Stomach smooth muscle (tissue), 2 donors: Measurements from ENCODE around the gene SLC2A1.

Source experiments
- H3K27ac ChIP-seq: one replicate; pipeline ENCODE4 v1.7.0; 2013; ENCODE audit warnings: mild to moderate bottlenecking, low read length, inconsistent platforms
- H3K27me3 ChIP-seq, 2 donors: one replicate each; pipeline ENCODE4 v1.7.0; 2013; ENCODE audit warnings: low read length in 2 of 2; ENCODE audit not compliant: insufficient read depth in 2 of 2, control insufficient read depth in 1 of 2
- H3K36me3 ChIP-seq, 2 donors: one replicate each; pipeline ENCODE4 v1.7.0; 2013; ENCODE audit warnings: low read length in 2 of 2; ENCODE audit not compliant: control insufficient read depth in 2 of 2, insufficient read depth in 2 of 2
- H3K4me1 ChIP-seq: one replicate; pipeline ENCODE4 v1.7.0; 2013; ENCODE audit warnings: low read length; ENCODE audit not compliant: control insufficient read depth, insufficient read depth
- H3K4me3 ChIP-seq, 2 donors: one replicate each; pipeline ENCODE4 v1.7.0; 2013; ENCODE audit warnings: low read length in 2 of 2
- H3K9ac ChIP-seq, 2 donors: one replicate each; pipeline ENCODE4 v1.7.0; 2013; ENCODE audit warnings: low read length in 2 of 2, mild to moderate bottlenecking in 1 of 2
- H3K9me3 ChIP-seq, 2 donors: one replicate each; pipeline ENCODE4 v1.7.0; 2013; ENCODE audit warnings: low read length in 2 of 2; ENCODE audit not compliant: control insufficient read depth in 2 of 2
- donor health status: healthy.
- donor health status: Pancreatic carcinoma.

SLC2A1 gene

DNA sequence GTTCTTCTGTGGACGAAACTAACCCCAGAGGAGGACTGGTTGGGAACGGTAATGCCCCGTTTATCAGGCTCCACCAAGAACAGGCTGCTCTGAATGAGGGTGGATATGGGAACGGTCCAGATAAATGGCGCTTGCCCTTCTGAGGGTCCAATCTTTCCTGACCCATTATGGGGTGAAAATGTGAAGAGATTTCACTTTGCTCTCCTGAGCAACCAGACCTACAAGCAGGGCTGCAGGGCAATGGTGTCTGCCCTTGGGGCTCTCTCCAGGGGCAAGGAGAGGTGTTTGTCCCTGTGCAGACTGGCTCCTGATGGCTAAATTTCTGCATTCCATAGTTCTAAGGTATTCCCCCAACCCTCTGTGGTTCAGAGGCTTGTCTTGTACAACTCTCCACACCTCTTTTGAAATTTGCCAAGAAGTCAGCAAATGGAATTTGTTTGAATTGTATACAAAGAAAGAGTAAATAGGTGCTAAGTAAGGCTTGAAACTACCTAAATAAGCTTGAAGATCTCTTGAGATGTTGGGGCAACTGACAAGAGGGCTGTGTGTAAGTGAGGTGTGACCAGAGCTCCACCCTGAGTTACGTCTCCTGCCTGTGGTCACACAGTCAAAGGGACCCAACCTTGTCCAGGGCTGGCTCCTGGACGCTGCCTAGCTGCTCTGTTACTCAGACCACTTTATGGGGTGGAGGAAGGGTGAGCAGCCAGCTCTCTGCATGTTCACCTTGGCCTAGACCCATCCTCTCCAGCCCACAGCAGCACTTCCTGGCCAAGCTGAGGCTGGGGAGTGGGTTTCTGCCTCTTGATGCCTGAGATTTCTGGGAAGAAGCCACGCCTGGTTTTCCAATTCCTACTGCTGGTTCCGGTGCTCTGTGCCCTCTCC lies 24.8 kb downstream of the SLC2A1 start:
- Histone ChIP-seq H3K4me3 (no peak overlapping the region), H3K27ac (no peak overlapping the region), H3K4me1 (peaks cover 19% of the 10 kb centered on the region), H3K27me3 (no peaks in the 10 kb centered on the region), H3K9me3 (no peaks in the 10 kb centered on the region), H3K9ac (no peak overlapping the region), H3K36me3 (peaks cover 8 to 24% of the 10 kb centered on the region in 2 donors)

DNA sequence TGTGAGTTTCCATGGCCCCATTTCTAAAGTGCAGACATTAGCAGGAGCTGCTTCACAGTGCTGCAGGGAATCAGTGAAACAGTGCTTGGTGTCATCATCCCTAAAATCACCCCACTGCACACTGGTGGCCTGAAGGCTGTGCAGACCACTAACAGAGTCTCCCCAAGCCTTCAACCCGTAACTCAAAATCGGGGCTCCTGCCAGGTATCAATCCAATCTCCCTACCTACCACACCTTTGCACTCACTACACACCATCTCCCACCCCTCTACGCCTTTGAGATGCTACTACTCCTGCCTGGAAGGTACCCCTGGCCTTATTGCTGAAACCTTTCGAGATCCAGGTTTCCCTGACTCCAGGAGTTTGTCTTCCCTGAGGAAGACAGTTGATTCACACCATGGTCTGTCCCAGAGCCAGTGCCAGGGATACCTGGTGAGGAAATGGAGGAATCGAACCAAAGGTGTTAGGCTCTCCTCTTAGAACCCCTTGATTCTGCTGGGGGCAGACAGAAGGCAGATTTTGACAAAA lies 25.5 kb downstream of the SLC2A1 start:
- Histone ChIP-seq H3K27ac (no peak overlapping the region), H3K27me3 (no peaks in the 10 kb centered on the region), H3K4me1 (peaks cover 16% of the 10 kb centered on the region), H3K9me3 (no peaks in the 10 kb centered on the region), H3K36me3 (peaks cover 11 to 30% of the 10 kb centered on the region in 2 donors), H3K4me3 (no peak overlapping the region), H3K9ac (peak overlapping the region in 1 of 2 donors; percentile 21)

DNA sequence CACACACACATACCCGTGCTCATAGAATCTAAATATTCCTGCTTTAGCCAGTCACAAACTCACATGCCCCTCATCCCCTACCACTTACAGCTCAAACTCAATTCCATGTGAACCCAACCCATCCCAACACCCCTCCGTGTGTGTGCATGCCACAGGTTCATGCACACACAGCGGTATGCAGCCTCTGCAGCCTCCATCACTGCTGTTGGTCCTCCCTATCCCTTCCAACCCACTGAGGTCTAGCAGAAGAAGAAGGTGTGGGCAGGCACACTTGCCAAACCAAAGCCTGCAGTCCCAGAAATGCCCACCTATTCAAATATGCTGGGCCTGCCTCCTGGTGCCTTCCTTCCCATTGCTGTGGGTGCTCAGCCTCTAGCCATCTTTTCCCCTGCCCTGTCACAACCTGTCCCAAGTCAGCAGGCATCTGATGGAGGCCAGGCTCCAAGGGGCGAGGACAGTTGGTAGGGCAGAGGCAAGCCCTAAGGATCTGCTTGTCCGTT lies 26.2 kb downstream of the SLC2A1 start:
- no peak overlapping the region for H3K9ac ChIP-seq
- H3K4me1 ChIP-seq: peaks cover 16% of the 10 kb centered on the region
- no peaks in the 10 kb centered on the region for H3K9me3 ChIP-seq
- H3K27me3 ChIP-seq: no peaks in the 10 kb centered on the region
- H3K4me3 ChIP-seq: no peak overlapping the region
- H3K27ac ChIP-seq: no peak overlapping the region
- H3K36me3 ChIP-seq: peaks cover 18 to 32% of the 10 kb centered on the region in 2 donors

DNA sequence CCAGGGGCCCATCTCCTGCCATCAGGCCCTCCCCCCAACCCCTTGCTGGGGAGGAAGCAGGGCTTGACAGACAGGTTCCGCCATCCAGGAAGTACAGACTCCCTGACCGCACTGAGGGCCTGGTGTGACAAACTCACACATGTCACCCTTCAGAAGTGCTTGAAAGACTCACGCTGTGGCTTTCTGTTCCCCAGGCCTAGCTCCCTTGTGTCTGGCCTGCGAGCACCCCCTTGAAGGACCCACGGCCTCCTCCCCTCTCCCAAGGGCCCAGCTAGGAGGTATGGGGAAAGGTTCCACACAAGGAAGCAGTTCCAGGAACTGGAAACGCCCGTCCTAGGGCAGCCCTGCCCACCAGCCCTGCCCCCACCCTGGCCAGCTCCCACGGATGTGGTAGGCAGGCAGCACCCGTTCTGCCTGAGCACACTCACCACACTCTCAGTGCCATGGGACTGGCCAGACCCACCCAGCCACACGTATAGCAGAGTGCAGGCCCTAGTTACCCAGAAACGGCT lies 26.7 kb downstream of the SLC2A1 start:
- peaks cover 22 to 32% of the 10 kb centered on the region in 2 donors for H3K36me3 ChIP-seq
- no peak overlapping the region for H3K27ac ChIP-seq
- no peaks in the 10 kb centered on the region for H3K27me3 ChIP-seq
- no peaks in the 10 kb centered on the region for H3K9me3 ChIP-seq
- H3K4me3 ChIP-seq: no peak overlapping the region
- no peak overlapping the region for H3K9ac ChIP-seq
- peaks cover 13% of the 10 kb centered on the region for H3K4me1 ChIP-seq

DNA sequence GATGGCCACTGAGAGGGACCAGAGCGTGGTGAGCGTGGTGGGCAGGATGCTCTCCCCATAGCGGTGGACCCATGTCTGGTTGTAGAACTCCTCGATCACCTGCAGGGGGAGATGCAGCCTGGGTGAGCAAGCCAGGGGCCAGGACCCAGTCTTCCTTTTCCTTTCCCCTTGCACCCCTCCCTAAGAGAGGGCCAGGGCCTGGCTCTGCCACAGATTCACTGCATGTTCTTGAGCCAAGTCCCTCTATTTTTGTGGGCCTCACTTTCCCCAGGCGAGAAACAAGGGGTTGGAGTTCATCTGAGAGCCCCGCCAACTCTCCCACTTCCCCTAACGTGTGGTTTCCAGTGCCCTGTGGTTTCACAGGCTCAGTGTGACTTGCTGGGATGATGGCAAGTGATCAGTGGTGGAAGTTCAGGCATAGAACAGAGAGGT lies 27.5 kb downstream of the SLC2A1 start:
- no peak overlapping the region for H3K27ac ChIP-seq
- H3K4me1 ChIP-seq: peaks cover 4% of the 10 kb centered on the region
- H3K9ac ChIP-seq: no peak overlapping the region
- H3K36me3 ChIP-seq: peaks cover 22 to 37% of the 10 kb centered on the region in 2 donors
- no peak overlapping the region for H3K4me3 ChIP-seq
- H3K9me3 ChIP-seq: no peaks in the 10 kb centered on the region
- H3K27me3 ChIP-seq: no peaks in the 10 kb centered on the region

DNA sequence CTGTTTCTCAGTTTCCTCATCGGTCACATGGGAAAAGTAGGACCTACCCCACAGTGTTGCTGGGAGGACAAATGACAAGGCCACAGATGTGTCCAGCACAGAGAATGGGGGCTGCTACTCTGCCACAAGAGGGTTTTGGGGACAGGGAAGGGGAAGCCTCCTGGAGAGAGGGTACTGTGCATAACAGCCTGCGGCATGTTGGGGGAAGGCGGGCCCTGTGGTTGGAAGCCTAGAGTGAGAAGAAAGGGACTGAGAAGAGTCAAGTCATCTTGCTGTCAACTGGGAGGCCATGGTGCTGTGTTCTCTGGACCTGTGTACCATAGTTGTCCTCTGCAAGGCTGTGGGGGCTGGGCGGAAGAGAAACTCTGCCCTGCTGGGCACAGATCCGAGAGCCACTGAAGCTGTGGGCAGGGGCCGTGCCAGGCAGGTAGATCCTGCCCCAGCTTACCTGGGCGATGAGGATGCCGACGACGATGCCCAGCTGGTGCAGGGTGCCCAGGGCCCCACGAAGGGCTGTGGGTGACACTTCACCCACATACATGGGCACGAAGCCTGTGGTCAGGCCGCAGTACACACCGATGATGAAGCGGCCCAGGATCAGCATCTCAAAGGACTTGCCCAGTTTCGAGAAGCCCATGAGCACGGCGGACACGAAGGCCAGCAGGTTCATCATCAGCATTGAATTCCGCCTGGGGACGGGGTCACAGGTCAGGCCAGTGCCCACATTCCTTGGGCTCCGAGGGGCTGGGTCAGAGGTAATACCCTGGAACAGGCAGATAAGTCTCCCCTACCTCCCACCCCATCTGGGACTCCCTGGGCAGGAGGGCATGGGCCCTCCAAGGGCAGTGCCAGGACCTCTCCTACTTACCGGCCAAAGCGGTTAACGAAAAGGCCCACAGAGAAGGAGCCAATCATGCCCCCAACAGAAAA lies 28.2 kb downstream of the SLC2A1 start:
- H3K9ac ChIP-seq: no peak overlapping the region
- H3K9me3 ChIP-seq: no peaks in the 10 kb centered on the region
- peaks cover 4% of the 10 kb centered on the region for H3K4me1 ChIP-seq
- H3K27ac ChIP-seq: no peak overlapping the region
- H3K27me3 ChIP-seq: no peaks in the 10 kb centered on the region
- H3K4me3 ChIP-seq: no peak overlapping the region
- peaks cover 22 to 37% of the 10 kb centered on the region in 2 donors for H3K36me3 ChIP-seq

DNA sequence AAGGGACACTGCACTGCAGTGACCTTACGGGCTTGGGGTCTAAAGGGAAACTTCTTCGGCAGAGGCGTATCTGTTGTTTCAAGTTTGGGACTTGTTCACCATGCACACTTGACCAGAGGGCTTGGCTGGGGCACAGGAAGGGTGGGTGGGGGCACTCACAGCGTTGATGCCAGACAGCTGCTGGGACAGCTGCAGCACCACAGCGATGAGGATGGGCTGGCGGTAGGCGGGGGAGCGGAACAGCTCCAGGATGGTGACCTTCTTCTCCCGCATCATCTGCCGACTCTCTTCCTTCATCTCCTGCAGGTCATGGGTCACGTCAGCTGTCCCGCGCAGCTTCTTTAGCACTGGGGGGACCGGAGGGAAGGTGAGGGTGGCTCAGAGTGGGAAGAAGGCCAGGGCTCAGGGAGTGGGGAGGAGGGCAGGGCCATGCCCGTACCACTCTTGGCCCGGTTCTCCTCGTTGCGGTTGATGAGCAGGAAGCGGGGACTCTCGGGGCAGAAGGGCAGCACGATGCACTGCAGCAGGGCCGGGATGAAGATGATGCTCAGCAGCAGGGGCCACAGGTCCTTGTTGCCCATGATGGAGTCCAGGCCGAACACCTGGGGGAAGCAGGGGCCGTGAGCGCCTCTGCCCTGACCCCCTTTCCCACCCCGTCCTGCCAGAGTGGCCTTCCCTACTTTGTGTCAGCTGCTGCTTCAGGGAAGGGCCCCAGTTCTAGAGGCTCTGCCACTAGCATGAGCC lies 29.1 kb downstream of the SLC2A1 start:
- H3K36me3 ChIP-seq: peaks cover 22 to 37% of the 10 kb centered on the region in 2 donors
- H3K27ac ChIP-seq: no peak overlapping the region

DNA sequence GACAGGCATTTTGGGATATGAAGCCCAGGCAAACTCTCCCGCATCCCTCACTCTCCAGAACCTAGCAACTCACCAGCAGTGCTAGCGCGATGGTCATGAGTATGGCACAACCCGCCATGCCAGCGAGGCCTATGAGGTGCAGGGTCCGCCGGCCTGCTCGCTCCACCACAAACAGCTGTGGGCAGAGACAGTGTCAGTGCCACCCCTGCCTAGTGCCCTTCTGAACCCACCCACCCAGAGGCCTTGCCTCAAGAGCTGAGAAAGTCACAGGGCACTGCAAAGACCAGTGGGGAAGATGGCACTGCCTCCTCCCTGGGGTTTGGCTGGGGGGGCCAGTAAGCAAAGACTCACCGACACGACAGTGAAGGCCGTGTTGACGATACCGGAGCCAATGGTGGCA lies 29.8 kb downstream of the SLC2A1 start:
- Histone ChIP-seq H3K9me3 (no peaks in the 10 kb centered on the region), H3K9ac (no peak overlapping the region), H3K27ac (no peak overlapping the region), H3K36me3 (peaks cover 22 to 32% of the 10 kb centered on the region in 2 donors), H3K4me3 (no peak overlapping the region), H3K27me3 (no peaks in the 10 kb centered on the region), H3K4me1 (peaks cover 8% of the 10 kb centered on the region)

More for the DNA sequence above, 29.1 kb downstream of the SLC2A1 start:
- Histone ChIP-seq H3K27me3 (no peaks in the 10 kb centered on the region), H3K4me1 (peaks cover 8% of the 10 kb centered on the region), H3K9me3 (no peaks in the 10 kb centered on the region), H3K4me3 (no peak overlapping the region), H3K9ac (no peak overlapping the region)

DNA sequence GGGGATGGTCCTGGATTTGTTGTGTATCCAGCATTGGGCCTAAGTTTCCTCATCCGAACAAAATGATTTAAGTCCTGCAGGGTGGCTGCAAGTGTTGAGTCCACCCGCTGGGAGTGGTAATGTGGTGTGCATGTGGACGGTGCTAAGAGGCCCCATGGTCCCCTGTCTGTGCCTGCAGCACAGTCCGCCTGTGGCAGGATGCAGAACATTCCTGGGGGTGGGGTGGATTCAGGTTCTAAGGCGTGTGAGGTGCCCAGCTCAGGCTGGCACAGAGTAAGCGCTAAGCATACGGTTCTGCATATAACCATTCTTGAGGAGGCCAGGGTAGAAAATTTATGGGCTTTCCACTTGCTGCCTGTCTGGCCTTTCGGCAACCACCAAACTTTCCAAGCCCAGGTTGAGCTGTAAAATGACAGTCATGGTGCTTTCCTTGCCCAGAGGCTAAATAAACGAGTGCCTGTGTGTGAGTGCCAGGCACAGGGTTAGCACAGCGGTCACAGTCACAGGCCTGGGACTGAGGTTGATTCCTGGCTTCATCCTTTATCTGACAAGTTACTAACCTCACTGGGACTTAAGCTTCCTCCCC lies 30.7 kb downstream of the SLC2A1 start:
- H3K36me3 ChIP-seq: peaks cover 22 to 32% of the 10 kb centered on the region in 2 donors
- no peak overlapping the region for H3K9ac ChIP-seq
- no peak overlapping the region for H3K4me3 ChIP-seq
- H3K9me3 ChIP-seq: no peaks in the 10 kb centered on the region
- H3K27me3 ChIP-seq: no peaks in the 10 kb centered on the region
- H3K27ac ChIP-seq: no peak overlapping the region
- peaks cover 10% of the 10 kb centered on the region for H3K4me1 ChIP-seq
